ENCODE data around the gene CORO2A. TPM values are rescaled to one million over a fixed set of nuclear protein-coding genes. Genes with fewer than 3 reads are reported as not detected.

CORO2A gene
- total RNA-seq, 1 donor from 2014 or later, result 0.35 TPM

GRCh38 chr9:98222885-98223691, 30.7 kb upstream of the CORO2A start:
- ATAC-seq (no peak), DNase-seq (no peak)

DNA sequence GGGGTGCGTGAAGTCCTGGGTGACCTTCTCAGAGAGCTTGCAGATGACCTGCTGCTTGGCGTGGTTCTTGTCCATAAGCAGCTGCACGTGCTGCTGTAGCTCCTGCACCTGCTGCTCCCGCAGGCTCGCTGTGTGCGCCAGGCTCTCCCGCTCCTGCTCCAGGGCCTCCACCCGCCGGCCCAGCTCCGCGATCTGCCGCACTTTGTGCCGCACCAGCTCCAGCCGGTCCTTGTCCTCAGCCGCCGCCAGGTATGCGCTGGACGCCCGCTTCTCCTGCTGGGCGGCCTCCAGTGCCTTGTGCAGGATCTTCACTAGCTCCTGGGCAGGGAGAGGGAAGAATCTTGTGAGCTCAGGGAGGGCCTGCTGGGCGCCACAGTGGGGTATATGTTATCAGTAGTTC, 28.5 kb upstream of the CORO2A start:
- no peak for ATAC-seq
- no peak for DNase-seq
- intact Hi-C loops (cut with micrococcal nuclease), result no loop called here

More at GRCh38 chr9:98222885-98223691, 30.7 kb upstream of the CORO2A start:
- intact Hi-C loops (cut with micrococcal nuclease), result no loop called here

DNA sequence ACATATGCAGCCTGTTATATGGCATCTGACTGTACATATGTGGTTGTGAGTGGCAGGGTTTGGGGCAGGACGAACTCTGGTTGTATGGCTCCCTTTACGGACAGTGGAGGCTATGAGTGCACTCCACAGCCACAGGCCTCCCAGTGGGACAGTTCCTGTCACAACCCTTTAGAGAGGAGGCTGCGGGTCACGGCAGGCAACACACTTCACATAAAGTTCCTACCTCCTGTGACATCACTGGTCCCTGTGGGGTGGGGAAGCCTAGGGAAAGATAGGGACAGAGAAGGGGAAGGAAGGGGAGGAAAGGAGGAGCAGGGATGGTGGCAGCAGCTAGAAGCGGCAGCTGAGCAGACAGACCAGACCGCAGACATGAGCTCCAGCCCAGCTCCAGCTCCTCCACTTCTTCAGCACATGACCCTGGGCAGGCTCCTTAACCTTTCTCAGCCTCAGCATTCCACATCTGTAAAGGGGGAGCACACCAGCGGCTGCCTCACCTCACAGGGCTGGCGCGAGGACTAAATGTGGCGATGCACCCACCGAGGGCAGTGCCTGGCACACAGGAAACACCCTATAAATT, 27.4 kb upstream of the CORO2A start:
- DNase-seq (no peak), ATAC-seq (no peak)
- intact Hi-C loops (cut with micrococcal nuclease), result no loop called here

- intact Hi-C loops (cut with micrococcal nuclease), result no loop called here
- DNase-seq (no peak), ATAC-seq (no peak)
These were observed 26.9 kb upstream of the CORO2A start for GRCh38 chr9:98219364-98219716.

- no peak for ATAC-seq
- intact Hi-C loops (cut with micrococcal nuclease), result no loop called here
- DNase-seq, result no peak
These were observed 26.3 kb upstream of the CORO2A start for GRCh38 chr9:98218562-98219363.

DNA sequence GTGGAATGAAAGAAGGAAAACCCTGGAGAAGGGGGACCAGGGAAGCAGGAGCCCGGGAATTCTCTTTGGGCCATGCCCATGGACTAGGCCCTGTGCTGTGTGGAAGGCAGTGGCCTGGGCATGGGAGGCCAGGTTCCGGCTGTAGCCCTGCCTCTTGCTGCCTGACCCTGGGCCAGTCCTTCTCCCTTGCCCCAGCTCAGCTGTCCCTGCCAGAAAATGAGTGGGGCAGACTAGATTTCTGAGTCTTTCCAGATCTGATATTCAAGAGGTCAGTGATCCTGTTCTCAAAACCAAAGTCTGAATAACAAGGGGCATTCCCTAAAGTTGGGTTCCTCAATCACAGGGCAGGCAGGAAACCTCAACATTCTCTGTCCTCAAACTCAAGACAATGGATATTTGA, 24.8 kb upstream of the CORO2A start:
- DNase-seq, result no peak
- intact Hi-C loops (cut with micrococcal nuclease), result no loop called here
- ATAC-seq, result no peak

GRCh38 chr9:98216391-98216790, 24.0 kb upstream of the CORO2A start:
- ATAC-seq (no peak), DNase-seq (no peak)
- intact Hi-C loops (cut with micrococcal nuclease), result no loop called here

- intact Hi-C loops (cut with micrococcal nuclease), result no loop called here
- ATAC-seq, result no peak
- DNase-seq, result no peak
These were observed 23.4 kb upstream of the CORO2A start for GRCh38 chr9:98215821-98216220.

DNA sequence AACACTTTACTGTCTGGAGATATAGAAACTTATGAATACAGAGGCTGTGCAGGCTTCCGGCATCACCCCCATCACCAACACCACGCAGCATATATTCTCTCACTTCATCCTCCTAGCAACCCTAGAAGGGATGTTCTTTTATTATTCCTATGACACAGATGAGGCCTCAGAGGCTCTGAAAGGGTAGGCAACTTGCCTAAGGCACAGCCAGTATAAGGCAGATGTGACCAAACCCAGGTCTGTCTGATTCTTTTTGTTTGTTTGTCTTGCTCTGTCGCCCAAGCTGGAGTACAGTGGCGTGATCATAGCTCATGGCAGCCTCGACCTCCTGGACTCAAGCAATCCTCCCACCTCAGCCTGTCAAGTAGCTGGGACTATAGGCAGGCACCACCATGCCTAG, 22.8 kb upstream of the CORO2A start:
- intact Hi-C loops (cut with micrococcal nuclease), result no loop called here
- DNase-seq (no peak), ATAC-seq (no peak)

GRCh38 chr9:98214811-98215210, 22.4 kb upstream of the CORO2A start:
- intact Hi-C loops (cut with micrococcal nuclease), result no loop called here
- ATAC-seq (no peak), DNase-seq (no peak)

- no peak for DNase-seq
- intact Hi-C loops (cut with micrococcal nuclease), result no loop called here
- no peak for ATAC-seq
These were observed 18.8 kb upstream of the CORO2A start for GRCh38 chr9:98211260-98211659.

DNA sequence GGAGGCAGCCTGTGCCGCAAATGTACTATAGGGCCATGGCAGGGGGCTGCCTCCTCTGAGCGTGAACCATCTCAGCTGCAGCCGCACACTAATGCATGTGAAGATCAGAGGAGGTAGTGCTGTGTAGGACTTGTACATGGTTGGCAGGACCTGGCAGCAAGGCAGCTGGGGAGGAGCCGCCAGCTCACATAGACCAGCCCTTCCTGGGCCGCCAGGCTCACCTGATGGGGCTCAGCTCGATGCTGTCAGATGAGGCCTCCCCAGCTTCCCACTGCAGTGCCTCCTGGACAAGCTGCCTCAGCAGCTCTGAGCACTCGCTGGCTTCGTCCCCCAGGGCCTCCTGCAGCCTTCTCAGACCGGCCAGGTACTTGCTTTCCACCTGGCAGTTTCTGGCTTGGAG, 18.0 kb upstream of the CORO2A start:
- DNase-seq, result no peak
- no peak for ATAC-seq
- intact Hi-C loops (cut with micrococcal nuclease), result no loop called here

DNA sequence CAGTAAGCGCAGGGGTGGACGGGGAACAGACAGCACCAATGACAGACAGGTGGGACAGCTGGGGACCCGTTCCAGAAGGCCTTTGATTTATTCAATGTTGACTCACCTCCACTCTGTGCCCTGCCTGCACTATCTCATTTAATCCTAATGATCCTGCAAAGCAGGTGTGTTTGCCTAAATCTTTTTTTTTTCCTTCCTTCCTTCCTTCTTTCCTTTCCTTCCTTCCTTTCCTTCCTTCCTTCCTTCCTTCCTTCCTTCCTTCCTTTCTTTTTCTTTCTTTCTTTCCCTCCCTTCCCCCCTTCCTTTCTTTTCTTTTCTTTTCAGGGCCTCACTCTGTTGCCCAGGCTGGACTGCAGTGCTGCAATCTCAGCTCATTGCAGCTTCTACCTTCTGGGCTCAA, 17.1 kb upstream of the CORO2A start:
- ATAC-seq, result no peak
- no peak for DNase-seq
- intact Hi-C loops (cut with micrococcal nuclease), result loop anchor here (5.0 kb wide), 1 partner anchor 53 kb away; no protein-coding TSS in a partner anchor

- ATAC-seq (no peak), DNase-seq (no peak)
- intact Hi-C loops (cut with micrococcal nuclease), result loop anchor here (5.0 kb wide), 1 partner anchor 54 kb away; no protein-coding TSS in a partner anchor
These were observed 16.2 kb upstream of the CORO2A start for GRCh38 chr9:98208635-98209034.

DNA sequence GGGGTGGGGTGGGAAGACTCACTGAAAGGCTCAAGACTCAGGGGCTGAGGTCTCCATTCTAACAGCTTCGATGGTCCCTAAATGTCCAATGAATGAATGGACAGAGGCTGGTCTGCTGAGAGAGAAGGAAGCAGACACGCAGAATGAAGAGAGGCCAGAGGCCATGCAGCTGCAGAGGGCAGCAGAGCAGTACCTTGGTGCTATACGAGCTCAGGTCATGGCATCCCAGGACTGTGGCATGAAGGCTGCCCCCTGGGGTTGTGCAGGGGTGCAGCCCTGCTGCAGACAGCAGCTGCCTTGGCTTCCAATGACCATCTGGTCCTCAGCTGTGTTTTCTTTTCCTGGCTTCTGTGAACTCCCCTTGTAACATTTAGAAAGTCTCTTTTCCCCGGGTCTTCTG, 15.2 kb upstream of the CORO2A start:
- DNase-seq, result no peak
- ATAC-seq, result no peak
- intact Hi-C loops (cut with micrococcal nuclease), result loop anchor here (5.0 kb wide), 1 partner anchor 55 kb away; no protein-coding TSS in a partner anchor

GRCh38 chr9:98206754-98207153, 14.3 kb upstream of the CORO2A start:
- ATAC-seq (no peak), DNase-seq (no peak)
- intact Hi-C loops (cut with micrococcal nuclease), result loop anchor here (5.0 kb wide), 1 partner anchor 56 kb away; no protein-coding TSS in a partner anchor

DNA sequence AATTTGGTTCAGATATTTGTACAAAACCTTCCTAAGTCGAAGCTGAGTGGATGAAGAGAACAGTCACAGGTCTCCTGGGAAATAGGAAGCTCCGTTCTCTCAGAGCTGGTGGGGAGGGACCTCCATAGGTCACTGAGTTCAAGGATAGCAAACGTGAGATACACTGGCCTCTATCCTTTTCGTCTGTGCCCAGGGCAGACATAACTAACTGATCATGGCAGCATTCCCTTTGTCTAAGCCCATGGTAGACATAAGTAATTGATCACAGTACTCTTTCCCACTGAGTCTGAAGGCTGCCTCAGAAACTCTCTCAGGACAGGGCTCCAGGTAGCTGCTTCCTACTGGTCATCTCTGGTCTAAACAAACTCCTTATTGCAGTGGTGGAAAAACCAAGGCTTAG, 12.3 kb upstream of the CORO2A start:
- intact Hi-C loops (cut with micrococcal nuclease), result loop anchor here (5.0 kb wide), 1 partner anchor 58 kb away; no protein-coding TSS in a partner anchor
- no peak for DNase-seq
- no peak for ATAC-seq

DNA sequence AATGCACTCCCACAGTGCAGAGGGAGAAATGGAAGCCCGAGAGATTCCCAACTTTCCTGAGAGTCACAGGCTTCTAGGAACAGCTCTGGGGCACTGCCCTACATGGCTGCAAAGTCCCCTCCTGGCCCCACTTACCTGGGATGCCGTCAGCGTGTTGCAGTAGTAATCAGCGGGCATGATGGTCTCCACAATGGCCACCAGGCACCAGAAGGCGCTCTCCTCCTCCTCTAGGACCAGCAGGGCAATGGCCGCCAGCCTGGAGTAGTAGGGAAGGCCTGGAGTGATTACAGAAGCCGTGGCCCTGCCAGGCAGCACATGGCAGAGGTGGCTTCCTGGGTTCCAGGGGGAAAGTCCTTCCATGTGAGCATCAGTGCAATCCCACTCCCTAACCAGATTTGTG, 10.7 kb upstream of the CORO2A start:
- no peak for DNase-seq
- intact Hi-C loops (cut with micrococcal nuclease), result no loop called here
- ATAC-seq, result no peak

- intact Hi-C loops (cut with micrococcal nuclease), result no loop called here
- ATAC-seq (no peak), DNase-seq (no peak)
These were observed 9.8 kb upstream of the CORO2A start for GRCh38 chr9:98202252-98202651.

- intact Hi-C loops (cut with micrococcal nuclease), result no loop called here
These were observed 9.3 kb upstream of the CORO2A start for GRCh38 chr9:98201749-98202148.

More at GRCh38 chr9:98201749-98202148, 9.3 kb upstream of the CORO2A start:
- ATAC-seq (no peak), DNase-seq (no peak)

Measured in left ventricle myocardium superior (tissue), 1 donor.